Karpas-422 (cell line): Measurements from ENCODE around the gene AFM. TPM values are rescaled to one million over a fixed set of nuclear protein-coding genes. Genes with fewer than 3 reads are reported as not detected.
"Not testable (repeated sequence)": the region's sequence is repeated elsewhere in the genome, so short reads cannot be mapped to it uniquely, and the experiment has no call there.

ENCODE experiments used
- DNase-seq: peaks from one replicate; pipeline ENCODE4 v3.0.0-alpha.2; 2015
- H2AFZ ChIP-seq: fragments of 200-600 bp; sonication (generic); 2 replicates; pipeline ENCODE4 v1.6.1; 2014; ENCODE audit warnings: antibody characterized with exemption, low read length, mixed read lengths
- H3K27ac ChIP-seq: fragments of 200-600 bp; sonication (generic); 2 replicates; pipeline ENCODE4 v1.5.1; 2014; ENCODE audit warnings: mild to moderate bottlenecking, low read length, moderate library complexity
- H3K27me3 ChIP-seq: fragments of 200-600 bp; sonication (generic); 2 replicates; pipeline ENCODE4 v1.6.1; 2014; ENCODE audit warnings: low read length, mixed read lengths
- H3K36me3 ChIP-seq: fragments of 200-600 bp; sonication (generic); 2 replicates; pipeline ENCODE4 v1.6.1; 2014; ENCODE audit warnings: low read length, mixed read lengths; ENCODE audit not compliant: insufficient read depth
- H3K4me1 ChIP-seq: fragments of 200-600 bp; sonication (generic); 2 replicates; pipeline ENCODE4 v1.6.1; 2014; ENCODE audit warnings: mild to moderate bottlenecking, low read length, mixed read lengths
- H3K4me2 ChIP-seq: fragments of 200-600 bp; sonication (generic); 2 replicates; pipeline ENCODE4 v1.6.1; 2014; ENCODE audit warnings: low read length, low read depth, mild to moderate bottlenecking; ENCODE audit not compliant: poor library complexity, severe bottlenecking
- H3K4me3 ChIP-seq: fragments of 200-600 bp; sonication (generic); 2 replicates; pipeline ENCODE4 v1.5.1; 2014; ENCODE audit warnings: mild to moderate bottlenecking, antibody characterized with exemption, low read length, mixed read lengths
- H3K79me2 ChIP-seq: fragments of 200-600 bp; sonication (generic); 2 replicates; pipeline ENCODE4 v1.6.1; 2014; ENCODE audit warnings: mild to moderate bottlenecking, low read length, mixed read lengths
- H3K9ac ChIP-seq: fragments of 200-600 bp; sonication (generic); 2 replicates; pipeline ENCODE4 v1.6.0; 2014; ENCODE audit warnings: low read length
- H3K9me2 ChIP-seq: fragments of 200-600 bp; sonication (generic), shearing (Covaris generic); replicated peaks from 2 replicates; pipeline ENCODE4 v1.6.0; 2014; ENCODE audit warnings: mild to moderate bottlenecking, low read length, moderate library complexity; ENCODE audit not compliant: insufficient read depth
- H3K9me3 ChIP-seq: fragments of 300-700, 200-600 bp; sonication (generic); 2 replicates; pipeline ENCODE4 v1.6.1; 2014; ENCODE audit warnings: low read length, mixed read lengths
- H4K20me1 ChIP-seq: fragments of 200-600 bp; sonication (generic); 2 replicates; pipeline ENCODE4 v1.6.1; 2014; ENCODE audit warnings: mild to moderate bottlenecking, antibody characterized with exemption, low read length, low read depth; ENCODE audit not compliant: insufficient read depth
- small RNA-seq: library from RNA; depleted of rRNA; stranded (forward); fragments of <200 nt; gene quantifications from one replicate; pipeline ENCODE3, GENCODE V24; 2014
- total RNA-seq: library from RNA; depleted of rRNA; stranded (reverse); fragments of >200 nt; shearing (Covaris generic); gene quantifications from 2 replicates; pipeline ENCODE4 v1.2.3, GENCODE V29; 2014; ENCODE audit warnings: low replicate concordance; rRNA removed

The AFM gene
- total RNA-seq, 1 experiment from 2014 or later = not detected

- not testable (repeated sequence) for H3K9me2 ChIP-seq, DNase-seq, H4K20me1 ChIP-seq, H3K9me3 ChIP-seq, H3K79me2 ChIP-seq, H3K9ac ChIP-seq, H3K27me3 ChIP-seq, H3K27ac ChIP-seq, H2AFZ ChIP-seq, H3K4me2 ChIP-seq, H3K4me3 ChIP-seq, H3K36me3 ChIP-seq, H3K4me1 ChIP-seq
These were observed 69.3 kb downstream of the AFM start for GRCh38 chr4:73550865-73551264.

Small RNAs within 50 kb of the gene (small RNA-seq; reads per million reads assigned to genes)
- not detected for gene AC074250.1

Other genes starting within 250 kb of the AFM start
- 46.6 and 71.0 TPM in 2 replicates for gene ANKRD17, start 222.9 kb upstream of the AFM start, total RNA-seq
- not detected in 2 replicates for gene ALB, start 77.5 kb upstream of the AFM start, total RNA-seq
- not detected in 2 replicates for gene AFP, start 45.5 kb upstream of the AFM start, total RNA-seq
- gene RASSF6, start 138.7 kb downstream of the AFM start, total RNA-seq = 2.9 and 7.4 TPM in 2 replicates